GM12878 (cell line): Measurements from ENCODE around the gene MYH7. TPM values are rescaled to one million over a fixed set of nuclear protein-coding genes. Genes with fewer than 3 reads are reported as not detected.

Experiments
- ATAC-seq: fragments of 200-7000 bp; cut with Tn5 transposase; 3 replicates; pipeline ENCODE4 v1.9.1; 2020; ENCODE audit warnings: mild to moderate bottlenecking, moderate library complexity
- BruUV-seq: library from RNA; stranded (reverse); fragments of 400-500 nt; replicated peaks from 2 replicates; lab custom pipeline; 2021; lab: Mats Ljungman, UMichigan
- CTCF ChIA-PET: fragments of 300-600 bp; sonication (Branson Sonifier 250); formaldehyde crosslinking; extraction: SDS; loops from one replicate; lab custom pipeline; 2021; ENCODE audit warnings: inconsistent platforms; lab: Yijun Ruan, JAX
- POLR2A ChIA-PET: fragments of 350-600 bp; formaldehyde crosslinking; extraction: SDS; loops from one replicate; lab custom pipeline; 2021; ENCODE audit warnings: inconsistent platforms; lab: Charles Lee
- RAD21 ChIA-PET: fragments of 300-600 bp; sonication (Branson Sonifier 250); formaldehyde crosslinking; loops from one replicate; lab custom pipeline; 2023; ENCODE audit warnings: antibody characterized with exemption; ENCODE audit not compliant: unreplicated experiment; lab: Charles Lee
- SMC1A ChIA-PET: fragments of 300-600 bp; sonication (Branson Sonifier 250); formaldehyde crosslinking; loops from one replicate; lab custom pipeline; 2023; ENCODE audit not compliant: unreplicated experiment, uncharacterized antibody; lab: Charles Lee
- DNase-seq: peaks from one replicate; pipeline ENCODE4 v3.0.0-alpha.2; 2011; ENCODE audit warnings: low read depth, low spot score
- FAIRE-seq: peaks from 3 replicates; lab custom pipeline; 2011; peaks lifted over from hg19 to GRCh38; lab: Jason Lieb, UNC
- H2AFZ ChIP-seq: 2 replicates; pipeline ENCODE4 v1.6.0; 2011; ENCODE audit warnings: low read depth, low read length, control low read depth; ENCODE audit not compliant: control insufficient read depth
- H3K27ac ChIP-seq: 2 replicates; pipeline ENCODE4 v1.5.1; 2011; ENCODE audit warnings: control low read depth; ENCODE audit not compliant: control insufficient read depth, insufficient read depth
- H3K27me3 ChIP-seq, 2 experiments: replicated peaks in 1 of 2; 2 replicates each; pipeline versions ENCODE4 v1.6.0 to v1.6.1; 2011; ENCODE audit warnings: low read length in 1 of 2; ENCODE audit not compliant: control insufficient read depth in 2 of 2, insufficient read depth in 2 of 2
- H3K36me3 ChIP-seq, 2 experiments: 2 replicates each; pipeline ENCODE4 v1.5.1; 2011; ENCODE audit warnings: low read length in 1 of 2; ENCODE audit not compliant: control insufficient read depth in 2 of 2, insufficient read depth in 2 of 2
- H3K4me1 ChIP-seq: 2 replicates; pipeline ENCODE4 v1.6.1; 2011; ENCODE audit warnings: mild to moderate bottlenecking, low read length, moderate library complexity, mixed read lengths; ENCODE audit not compliant: control insufficient read depth, insufficient read depth
- H3K4me2 ChIP-seq: 2 replicates; pipeline ENCODE4 v1.6.0; 2011; ENCODE audit warnings: control low read depth; ENCODE audit not compliant: control insufficient read depth, insufficient read depth
- H3K4me3 ChIP-seq: fragments of 200-600 bp; sonication (generic); 2 replicates; pipeline ENCODE4 v1.5.1; 2016
- H3K79me2 ChIP-seq: 2 replicates; pipeline ENCODE4 v1.6.0; 2011; ENCODE audit warnings: low read length; ENCODE audit not compliant: control insufficient read depth, insufficient read depth
- H3K9ac ChIP-seq: 2 replicates; pipeline ENCODE4 v1.8.0; 2011; ENCODE audit warnings: low read length, control low read depth, mixed read lengths; ENCODE audit not compliant: control insufficient read depth, insufficient read depth
- H3K9me3 ChIP-seq: replicated peaks from 3 replicates; pipeline ENCODE4 v1.5.1; 2011; ENCODE audit warnings: mild to moderate bottlenecking, low read length; ENCODE audit not compliant: control insufficient read depth, insufficient read depth
- H4K20me1 ChIP-seq: 2 replicates; pipeline ENCODE4 v1.6.0; 2011; ENCODE audit not compliant: control insufficient read depth, insufficient read depth
- ATF2 ChIP-seq: IDR thresholded peaks from 2 replicates; pipeline ENCODE4 v1.6.1; 2012; ENCODE audit warnings: low read length, inconsistent platforms
- ATF3 ChIP-seq: IDR thresholded peaks from 2 replicates; pipeline ENCODE4 v1.6.1; 2011; ENCODE audit warnings: low read depth, mild to moderate bottlenecking, low read length, moderate library complexity, borderline replicate concordance; ENCODE audit errors: extremely low read depth
- CBFB ChIP-seq: IDR thresholded peaks from 2 replicates; pipeline ENCODE4 v1.6.1; 2016; ENCODE audit warnings: antibody characterized with exemption, low read depth
- CHD4 ChIP-seq: fragments of 200-600 bp; sonication (generic); IDR thresholded peaks from 2 replicates; pipeline ENCODE4 v1.6.1; 2016; ENCODE audit warnings: mild to moderate bottlenecking
- DPF2 ChIP-seq: fragments of 450-650 bp; IDR thresholded peaks from 2 replicates; pipeline ENCODE4 v1.6.1; 2017; ENCODE audit warnings: mild to moderate bottlenecking
- EP300 ChIP-seq, 2 experiments: fragments of 150-350 bp in 1 of 2; IDR thresholded peaks; 2 replicates each; pipeline ENCODE4 v1.6.1; 2011 to 2012; ENCODE audit warnings: low read depth in 2 of 2, low read length in 2 of 2, borderline replicate concordance in 1 of 2, improper control_type of control experiment in 1 of 2, inconsistent platforms in 1 of 2; ENCODE audit not compliant: control insufficient read depth in 1 of 2
- ESRRA ChIP-seq: IDR thresholded peaks from 2 replicates; pipeline ENCODE4 v1.6.1; 2012; ENCODE audit warnings: mild to moderate bottlenecking, low read length, improper control_type of control experiment
- MAX ChIP-seq: IDR thresholded peaks from 2 replicates; pipeline ENCODE4 v1.6.1; 2012; ENCODE audit warnings: low read depth, low read length, improper control_type of control experiment
- MTA3 ChIP-seq: IDR thresholded peaks from 2 replicates; pipeline ENCODE4 v1.6.1; 2012; ENCODE audit warnings: low read length, inconsistent platforms, borderline replicate concordance
- MXI1 ChIP-seq: fragments of 150-350 bp; IDR thresholded peaks from 2 replicates; pipeline ENCODE4 v1.6.1; 2011; ENCODE audit warnings: low read depth, mild to moderate bottlenecking, inconsistent platforms, low read length, improper control_type of control experiment
- POLR2A ChIP-seq: IDR thresholded peaks from 2 replicates; pipeline ENCODE4 v1.6.1; 2011; ENCODE audit warnings: low read depth, mild to moderate bottlenecking, low read length
- RUNX3 ChIP-seq: IDR thresholded peaks from 2 replicates; pipeline ENCODE4 v1.6.1; 2012; ENCODE audit warnings: low read length, inconsistent platforms
- YBX1 ChIP-seq: fragments of 450-650 bp; IDR thresholded peaks from 2 replicates; pipeline ENCODE4 v1.6.1; 2016; ENCODE audit warnings: antibody characterized with exemption
- ZBED1 ChIP-seq: IDR thresholded peaks from 2 replicates; pipeline ENCODE4 v1.6.1; 2016; ENCODE audit warnings: borderline replicate concordance
- WGBS: methylation state at CpG from one replicate; pipeline ENCODE4 v1.1.6; 2016; ENCODE audit warnings: low lambda C conversion rate; ENCODE audit not compliant: insufficient replicate concordance, insufficient coverage; ENCODE audit errors: missing lambda C conversion rate; 5-methylcytosine and 5-hydroxymethylcytosine counted together
- in situ Hi-C: fragments of 300-500 bp; cut with MboI; formaldehyde crosslinking; loops from 9 replicates; pipeline ENCODE4 v1.14.3; 2018; ENCODE audit warnings: mixed read lengths
- intact Hi-C: fragments of 100-400 bp; cut with micrococcal nuclease; formaldehyde crosslinking; loops from one replicate; pipeline ENCODE4 v1.14.2; 2022; ENCODE audit not compliant: unreplicated experiment
- polyA plus RNA-seq, 11 experiments: library from polyadenylated mRNA; depleted of rRNA in 4 of 11; unstranded in 6 of 11; stranded (reverse) in 5 of 11; fragments of >200 nt; fragmentation: Nextera tagmentation in 4 of 11; fragmentation: Illumina TruSeq in 1 of 11; extraction: Ambion mirVana in 4 of 11; extraction: Trizol in 1 of 11; gene quantifications; 1 replicate in 1 of 11; 2 replicates in 10 of 11; pipeline versions ENCODE4 v1.2.1 to v1.2.3, GENCODE V29; 2011 to 2016; ENCODE audit warnings: inconsistent platforms in 2 of 11, missing spikeins in 2 of 11, low read depth in 1 of 11
- total RNA-seq, 4 experiments: library from RNA; depleted of rRNA in 3 of 4; stranded (reverse); fragments of >200 nt in 3 of 4; fragmentation: Illumina TruSeq in 1 of 4; extraction: Trizol in 1 of 4; gene quantifications; 2 replicates each; pipeline versions ENCODE4 v1.2.1 to v1.2.3, GENCODE V29; 2013 to 2021

MYH7 gene
- total and polyA plus RNA-seq, 10 of the 15 experiments (the other 5 are each of a cell fraction or from before 2014, with no cell fraction given), result 0.04 to 0.10 (median 0.05) TPM; not detected in 4

DNA sequence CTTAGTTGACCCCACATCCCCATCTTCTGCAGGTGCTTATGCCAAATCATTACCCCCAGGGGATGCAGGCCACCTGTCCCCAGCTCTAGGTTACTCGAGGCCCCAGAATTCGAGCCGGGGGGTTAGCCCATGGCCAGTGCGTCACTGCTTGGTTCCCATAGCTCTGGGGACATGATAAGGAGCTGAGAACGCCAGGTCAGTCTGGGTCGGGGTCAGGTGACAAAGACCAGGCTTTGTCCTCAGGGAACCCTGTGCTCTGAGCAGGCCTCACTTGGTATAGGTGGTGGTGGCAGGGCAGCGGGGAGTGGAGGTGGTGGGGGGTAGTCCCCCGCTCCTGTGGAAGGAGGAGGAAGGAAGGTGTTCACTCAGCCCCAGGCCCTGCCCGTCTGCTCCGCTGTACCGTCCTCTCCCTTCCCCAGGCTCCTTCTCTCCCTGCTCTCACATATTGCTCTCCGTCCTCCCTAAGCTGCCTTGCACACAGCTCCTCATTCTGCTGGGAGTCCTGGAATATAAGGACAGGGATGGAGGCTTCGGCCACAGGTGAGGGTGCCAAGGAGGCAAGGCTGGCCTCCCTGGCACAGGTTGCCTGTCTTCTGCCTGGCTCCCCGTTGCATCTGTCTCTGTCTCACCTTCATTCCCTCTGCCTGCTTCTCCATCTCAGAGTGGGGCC lies 25.4 kb downstream of the MYH7 start:
- ATAC-seq, result no peak
- no peak overlapping the region for H3K9ac ChIP-seq
- SMC1A ChIA-PET, result no interaction called here

More for the DNA sequence above, 25.4 kb downstream of the MYH7 start:
- Histone ChIP-seq H3K27me3 (peaks cover 0 to 3% of the 10 kb centered on the region in 2 experiments; a peak in 1 of 4 replicates), H3K9me3 (no peaks in the 10 kb centered on the region), H2AFZ (no peak overlapping the region), H3K4me1 (no peaks in the 10 kb centered on the region), H3K27ac (no peak overlapping the region), H3K4me2 (no peak overlapping the region), H3K36me3 (no peaks in the 10 kb centered on the region), H3K79me2 (no peaks in the 10 kb centered on the region), H4K20me1 (no peaks in the 10 kb centered on the region), H3K4me3 (no peak overlapping the region)
- BruUV-seq, result no TSS peak
- no peak for FAIRE-seq
- ChIA-PET POLR2A (interaction anchor here (0.7 kb wide), 1 partner anchor 13 kb away, joined by 4 read pairs; no protein-coding TSS in a partner anchor), CTCF (interaction anchor here (1.1 to 1.7 kb wide), 3 partner anchors 30 to 130 kb away, joined by 3 to 4 read pairs (median 3); no protein-coding TSS in a partner anchor), RAD21 (no interaction called here)
- WGBS, result 35% methylated on average over 12 of the region's 14 CpGs
- no peak for DNase-seq
- in situ Hi-C loops (no loop called here), intact Hi-C loops (no loop called here)
- TF ChIP-seq MTA3 (no peak), CHD4 (no peak), ATF2 (no peak), DPF2 (no peak), CBFB (no peak), RUNX3 (no peak), YBX1 (no peak), ATF3 (no peak), EP300 (IDR thresholded peaks at IDR 0.05; ENCODE audit: borderline replicate concordance in 1 of 2, control insufficient read depth in 1 of 2, low read depth in 2 of 2, low read length in 2 of 2) (no peak), MAX (no peak), POLR2A (no peak), ZBED1 (no peak), MXI1 (no peak), ESRRA (no peak)
